ENCODE results near the gene VPS35L. TPM values are rescaled to one million over a fixed set of nuclear protein-coding genes. Genes with fewer than 3 reads are reported as not detected.

The VPS35L gene
- total and polyA plus RNA-seq, 12 donors: 15.0 to 35.1 (median 30.4) TPM

- Histone ChIP-seq H3K27ac (peak overlapping the region in 2 of 10 donors; percentile 3 to 25), H3K27me3 (no peaks in the 10 kb centered on the region), H3K4me3 (no peak overlapping the region), H3K9me3 (no peaks in the 10 kb centered on the region), H3K36me3 (peaks cover 0 to 48% (median 0%) of the 10 kb centered on the region in 9 donors), H3K4me1 (peaks cover 0 to 44% (median 22%) of the 10 kb centered on the region in 9 donors)
- ATAC-seq (peak in 1 of 8 donors; percentile 61), DNase-seq (no peak)
- intact Hi-C loops (cut with DNase I): loop anchor here in 1 of 10 donors (10.0 kb wide), 1 partner anchor 117 kb away; no protein-coding TSS in a partner anchor
- WGBS, 2 donors: 81 to 83% methylated on average over 12 of the region's 12 CpGs
- TF ChIP-seq CTCF (IDR thresholded peaks at IDR 0.05): no peak
These were observed 182.0 kb downstream of the VPS35L start for GRCh38 chr16:19737306-19738038.

DNA sequence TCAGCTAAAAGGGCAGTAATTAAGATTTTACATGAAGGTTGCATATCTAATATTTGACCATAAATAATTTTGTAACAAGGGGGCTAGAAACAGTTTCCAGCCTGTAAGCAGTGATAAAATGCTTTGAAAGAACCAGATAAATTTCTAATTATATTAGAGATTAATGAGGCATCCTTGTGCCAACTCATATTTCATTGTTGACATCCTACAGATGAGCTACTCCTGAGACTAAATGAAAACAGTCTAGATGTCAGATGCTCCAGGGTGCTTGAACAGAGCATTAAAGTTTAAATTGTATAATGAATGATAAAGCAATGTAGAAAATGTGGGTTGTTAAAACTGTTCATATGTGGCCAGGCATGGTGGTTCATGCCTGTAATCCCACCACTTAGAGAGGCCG, 185.9 kb downstream of the VPS35L start:
- Histone ChIP-seq H3K4me1 (peaks cover 0 to 23% (median 8%) of the 10 kb centered on the region in 9 donors), H3K4me3 (no peak overlapping the region), H3K9me3 (no peaks in the 10 kb centered on the region), H3K27ac (peak overlapping the region in 2 of 10 donors; percentile 38 to 55), H3K27me3 (no peaks in the 10 kb centered on the region), H3K36me3 (peaks cover 0 to 36% (median 0%) of the 10 kb centered on the region in 9 donors)
- DNase-seq (no peak), ATAC-seq (no peak)
- no peak for TF ChIP-seq CTCF (IDR thresholded peaks at IDR 0.05)
- 96 to 97% methylated on average over 1 of the region's 1 CpG for WGBS, 2 donors
- intact Hi-C loops (cut with DNase I): no loop called here

DNA sequence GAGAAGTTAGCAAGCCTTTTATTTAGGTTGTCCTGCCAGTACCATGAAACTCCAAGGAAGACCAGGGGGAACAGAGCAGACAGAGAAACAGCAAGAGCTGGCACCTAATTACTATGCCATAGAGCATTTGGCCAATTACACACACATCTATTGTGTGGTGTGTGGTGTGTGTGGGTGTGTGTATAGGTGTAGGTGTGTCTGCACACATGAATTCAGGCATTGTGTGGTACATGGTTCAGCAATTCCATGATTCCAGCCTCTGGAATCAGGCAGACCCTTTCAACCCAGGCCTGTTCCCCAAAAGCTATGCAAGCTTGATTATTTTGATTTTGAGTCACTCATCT, 188.3 kb downstream of the VPS35L start:
- H3K36me3 ChIP-seq: peaks cover 0 to 12% (median 0%) of the 10 kb centered on the region in 9 donors
- no peaks in the 10 kb centered on the region for H3K27me3 ChIP-seq
- ATAC-seq: no peak
- no peak for TF ChIP-seq CTCF (IDR thresholded peaks at IDR 0.05)
- intact Hi-C loops (cut with DNase I): no loop called here
- no peak overlapping the region for H3K4me3 ChIP-seq
- H3K9me3 ChIP-seq: no peaks in the 10 kb centered on the region
- DNase-seq: no peak
- H3K4me1 ChIP-seq: peaks cover 0 to 46% (median 11%) of the 10 kb centered on the region in 9 donors
- H3K27ac ChIP-seq: no peak overlapping the region

DNA sequence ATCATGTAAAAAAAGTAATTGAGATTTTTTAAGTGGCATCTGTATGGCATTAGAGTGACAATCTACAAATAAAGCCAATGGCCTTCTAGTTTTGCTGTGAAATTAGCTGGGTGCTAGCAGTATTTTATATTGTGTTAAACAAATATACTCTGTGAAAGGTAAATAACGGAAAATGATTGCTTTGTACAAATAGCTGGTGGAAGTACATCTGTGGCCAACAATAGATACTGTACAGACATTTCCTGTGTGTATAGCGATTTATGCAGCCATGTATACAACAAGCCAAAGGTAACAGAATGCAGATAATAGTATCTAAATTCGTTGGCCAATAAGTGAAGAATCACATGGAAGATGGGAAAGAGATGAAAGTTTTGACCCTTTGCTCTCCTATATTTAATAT, 189.2 kb downstream of the VPS35L start:
- Histone ChIP-seq H3K4me1 (peaks cover 0 to 55% (median 13%) of the 10 kb centered on the region in 9 donors), H3K36me3 (peaks cover 0 to 9% (median 0%) of the 10 kb centered on the region in 9 donors), H3K27me3 (no peaks in the 10 kb centered on the region), H3K4me3 (no peak overlapping the region), H3K9me3 (no peaks in the 10 kb centered on the region), H3K27ac (no peak overlapping the region)
- TF ChIP-seq CTCF (IDR thresholded peaks at IDR 0.05): no peak
- DNase-seq (no peak), ATAC-seq (no peak)
- intact Hi-C loops (cut with DNase I): no loop called here
- 81% methylated on average over 3 of the region's 3 CpGs for WGBS, 2 donors

Measured in heart right ventricle (tissue), 16 donors.